ENCODE data around the gene HLA-DRA. TPM values are rescaled to one million over a fixed set of nuclear protein-coding genes. Genes with fewer than 3 reads are reported as not detected.

Gene HLA-DRA
- total RNA-seq, 1 experiment from 2014 or later = 283 TPM

- intact Hi-C loops (cut with micrococcal nuclease; ENCODE audit: unreplicated experiment) = no loop called here
- H3K27ac Mint-ChIP-seq (ENCODE audit: unreplicated experiment) = no peak overlapping the region
- TF ChIP-seq, protein P1, sequence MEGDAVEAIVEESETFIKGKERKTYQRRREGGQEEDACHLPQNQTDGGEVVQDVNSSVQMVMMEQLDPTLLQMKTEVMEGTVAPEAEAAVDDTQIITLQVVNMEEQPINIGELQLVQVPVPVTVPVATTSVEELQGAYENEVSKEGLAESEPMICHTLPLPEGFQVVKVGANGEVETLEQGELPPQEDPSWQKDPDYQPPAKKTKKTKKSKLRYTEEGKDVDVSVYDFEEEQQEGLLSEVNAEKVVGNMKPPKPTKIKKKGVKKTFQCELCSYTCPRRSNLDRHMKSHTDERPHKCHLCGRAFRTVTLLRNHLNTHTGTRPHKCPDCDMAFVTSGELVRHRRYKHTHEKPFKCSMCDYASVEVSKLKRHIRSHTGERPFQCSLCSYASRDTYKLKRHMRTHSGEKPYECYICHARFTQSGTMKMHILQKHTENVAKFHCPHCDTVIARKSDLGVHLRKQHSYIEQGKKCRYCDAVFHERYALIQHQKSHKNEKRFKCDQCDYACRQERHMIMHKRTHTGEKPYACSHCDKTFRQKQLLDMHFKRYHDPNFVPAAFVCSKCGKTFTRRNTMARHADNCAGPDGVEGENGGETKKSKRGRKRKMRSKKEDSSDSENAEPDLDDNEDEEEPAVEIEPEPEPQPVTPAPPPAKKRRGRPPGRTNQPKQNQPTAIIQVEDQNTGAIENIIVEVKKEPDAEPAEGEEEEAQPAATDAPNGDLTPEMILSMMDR (IDR thresholded peaks at IDR 0.05; ENCODE audit: unreplicated experiment) = no peak
- peaks cover 5% of the 10 kb centered on the region for H3K9me3 Mint-ChIP-seq (ENCODE audit: low read depth, unreplicated experiment)
- H3K27me3 Mint-ChIP-seq (ENCODE audit: unreplicated experiment) = peaks cover 89% of the 10 kb centered on the region
- no peak overlapping the region for H3K4me3 Mint-ChIP-seq (ENCODE audit: low read depth, unreplicated experiment)
- DNase-seq = no peak
- no TSS peak for BruUV-seq (replicated peaks)
- no peaks in the 10 kb centered on the region for H3K4me1 Mint-ChIP-seq (ENCODE audit: low read depth, unreplicated experiment)
- CTCF ChIA-PET = no interaction called here
- H3K36me3 Mint-ChIP-seq (ENCODE audit: insufficient read depth, unreplicated experiment) = no peaks in the 10 kb centered on the region
These were observed 17.4 kb downstream of the HLA-DRA start for GRCh38 chr6:32457054-32457453.

DNA sequence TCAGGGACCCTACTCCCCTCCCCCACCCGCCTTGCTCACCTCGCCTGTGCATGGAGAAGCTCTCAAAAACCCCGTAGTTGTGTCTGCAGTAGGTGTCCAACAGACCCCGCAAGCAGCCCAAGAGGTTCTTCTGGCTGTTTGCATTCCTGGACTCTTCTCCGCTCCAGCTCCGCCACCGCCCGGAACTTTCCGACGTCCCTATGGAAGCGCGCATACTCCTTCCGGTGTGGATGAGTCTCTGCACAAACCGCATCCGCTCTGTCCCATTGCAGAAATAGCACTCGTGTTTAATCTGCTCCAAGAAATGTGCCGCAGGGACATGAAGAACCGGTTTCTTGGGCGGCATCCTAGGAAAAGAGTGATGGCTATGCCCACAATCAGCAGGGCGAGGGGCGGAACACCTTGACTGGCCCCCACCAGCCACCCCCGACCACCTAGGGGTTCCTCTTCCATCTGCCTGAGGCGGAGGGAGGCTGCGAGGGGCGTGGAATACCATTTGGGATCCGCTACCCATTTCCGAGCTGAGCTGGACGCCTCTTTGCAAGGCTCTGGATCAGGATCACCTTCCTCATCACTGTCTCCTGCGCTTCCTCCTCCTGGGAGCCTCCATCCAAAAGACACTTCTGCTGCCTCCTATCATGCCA is 20.2 kb downstream of the HLA-DRA start:
- no peak overlapping the region for H3K27ac Mint-ChIP-seq (ENCODE audit: unreplicated experiment)
- intact Hi-C loops (cut with micrococcal nuclease; ENCODE audit: unreplicated experiment) = no loop called here
- no peaks in the 10 kb centered on the region for H3K36me3 Mint-ChIP-seq (ENCODE audit: insufficient read depth, unreplicated experiment)
- BruUV-seq (replicated peaks) = no TSS peak
- TF ChIP-seq, protein P1 (IDR thresholded peaks at IDR 0.05; ENCODE audit: unreplicated experiment) = no peak
- peaks cover 69% of the 10 kb centered on the region for H3K27me3 Mint-ChIP-seq (ENCODE audit: unreplicated experiment)
- H3K9me3 Mint-ChIP-seq (ENCODE audit: low read depth, unreplicated experiment) = peaks cover 3% of the 10 kb centered on the region
- no peak overlapping the region for H3K4me3 Mint-ChIP-seq (ENCODE audit: low read depth, unreplicated experiment)
- DNase-seq = no peak
- H3K4me1 Mint-ChIP-seq (ENCODE audit: low read depth, unreplicated experiment) = no peaks in the 10 kb centered on the region
- CTCF ChIA-PET = interaction anchor here (0.6 kb wide), 1 partner anchor 578 kb away, joined by 5 read pairs; no protein-coding TSS in a partner anchor

DNA sequence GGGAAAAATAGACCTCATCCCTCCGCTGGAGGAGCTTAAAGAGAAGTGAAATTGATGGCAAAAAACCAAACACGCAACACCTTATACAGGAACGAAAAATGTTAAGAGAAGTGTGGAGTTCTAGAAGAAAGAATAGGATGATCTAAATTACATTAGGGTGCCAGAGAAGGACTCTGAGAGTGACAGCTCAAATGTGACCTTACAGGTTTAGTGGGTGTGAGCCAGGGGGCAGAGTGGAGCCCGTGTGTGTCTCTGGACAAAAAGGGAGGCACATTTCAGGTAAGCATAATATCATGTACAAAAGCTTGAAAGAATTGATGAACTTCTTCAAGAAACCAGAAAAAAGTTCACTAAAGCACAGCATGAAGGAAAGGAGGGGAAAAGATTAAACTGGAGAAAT is 20.8 kb downstream of the HLA-DRA start:
- CTCF ChIA-PET = interaction anchor here (0.6 kb wide), 1 partner anchor 578 kb away, joined by 5 read pairs; no protein-coding TSS in a partner anchor
- H3K4me1 Mint-ChIP-seq (ENCODE audit: low read depth, unreplicated experiment) = no peaks in the 10 kb centered on the region
- no peak overlapping the region for H3K4me3 Mint-ChIP-seq (ENCODE audit: low read depth, unreplicated experiment)
- no peak overlapping the region for H3K27ac Mint-ChIP-seq (ENCODE audit: unreplicated experiment)
- DNase-seq = no peak
- BruUV-seq (replicated peaks) = no TSS peak
- intact Hi-C loops (cut with micrococcal nuclease; ENCODE audit: unreplicated experiment) = no loop called here
- TF ChIP-seq, protein P1 (IDR thresholded peaks at IDR 0.05; ENCODE audit: unreplicated experiment) = no peak
- H3K36me3 Mint-ChIP-seq (ENCODE audit: insufficient read depth, unreplicated experiment) = no peaks in the 10 kb centered on the region
- H3K9me3 Mint-ChIP-seq (ENCODE audit: low read depth, unreplicated experiment) = peaks cover 5% of the 10 kb centered on the region
- H3K27me3 Mint-ChIP-seq (ENCODE audit: unreplicated experiment) = peaks cover 74% of the 10 kb centered on the region

GRCh38 chr6:32461493-32461892 is 21.8 kb downstream of the HLA-DRA start:
- Mint-ChIP-seq H3K36me3 (ENCODE audit: insufficient read depth, unreplicated experiment) (no peaks in the 10 kb centered on the region), H3K4me3 (ENCODE audit: low read depth, unreplicated experiment) (no peak overlapping the region), H3K4me1 (ENCODE audit: low read depth, unreplicated experiment) (no peaks in the 10 kb centered on the region), H3K27me3 (ENCODE audit: unreplicated experiment) (peaks cover 64% of the 10 kb centered on the region), H3K27ac (ENCODE audit: unreplicated experiment) (no peak overlapping the region), H3K9me3 (ENCODE audit: low read depth, unreplicated experiment) (peaks cover 6% of the 10 kb centered on the region)
- TF ChIP-seq, protein P1 (IDR thresholded peaks at IDR 0.05; ENCODE audit: unreplicated experiment) = no peak
- CTCF ChIA-PET = interaction anchor here (0.5 kb wide), 1 partner anchor 137 kb away, joined by 3 read pairs; no protein-coding TSS in a partner anchor
- BruUV-seq (replicated peaks) = no TSS peak
- intact Hi-C loops (cut with micrococcal nuclease; ENCODE audit: unreplicated experiment) = no loop called here
- no peak for DNase-seq
